Measurements from ENCODE around the gene KAT6B.

- TF ChIP-seq, protein P1, sequence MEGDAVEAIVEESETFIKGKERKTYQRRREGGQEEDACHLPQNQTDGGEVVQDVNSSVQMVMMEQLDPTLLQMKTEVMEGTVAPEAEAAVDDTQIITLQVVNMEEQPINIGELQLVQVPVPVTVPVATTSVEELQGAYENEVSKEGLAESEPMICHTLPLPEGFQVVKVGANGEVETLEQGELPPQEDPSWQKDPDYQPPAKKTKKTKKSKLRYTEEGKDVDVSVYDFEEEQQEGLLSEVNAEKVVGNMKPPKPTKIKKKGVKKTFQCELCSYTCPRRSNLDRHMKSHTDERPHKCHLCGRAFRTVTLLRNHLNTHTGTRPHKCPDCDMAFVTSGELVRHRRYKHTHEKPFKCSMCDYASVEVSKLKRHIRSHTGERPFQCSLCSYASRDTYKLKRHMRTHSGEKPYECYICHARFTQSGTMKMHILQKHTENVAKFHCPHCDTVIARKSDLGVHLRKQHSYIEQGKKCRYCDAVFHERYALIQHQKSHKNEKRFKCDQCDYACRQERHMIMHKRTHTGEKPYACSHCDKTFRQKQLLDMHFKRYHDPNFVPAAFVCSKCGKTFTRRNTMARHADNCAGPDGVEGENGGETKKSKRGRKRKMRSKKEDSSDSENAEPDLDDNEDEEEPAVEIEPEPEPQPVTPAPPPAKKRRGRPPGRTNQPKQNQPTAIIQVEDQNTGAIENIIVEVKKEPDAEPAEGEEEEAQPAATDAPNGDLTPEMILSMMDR (IDR thresholded peaks at IDR 0.05) = no peak
- TF ChIP-seq POLR2A (IDR thresholded peaks at IDR 0.05) = no peak
These were observed 16.3 kb upstream of the KAT6B start for GRCh38 chr10:74810087-74810486.
